Esophagus muscularis mucosa (tissue), 3 donors: ENCODE results near the gene ST13.

ENCODE experiments used
- POLR2A ChIP-seq: fragments of 450-650 bp; IDR thresholded peaks from one replicate; pipeline ENCODE4 v1.6.1; 2017; ENCODE audit warnings: antibody characterized with exemption, moderate library complexity, mild to moderate bottlenecking, low read depth
- POLR2AphosphoS5 ChIP-seq, 2 donors: sonication (generic); formaldehyde crosslinking; IDR thresholded peaks; one replicate each; pipeline ENCODE4 v1.6.1; 2017; ENCODE audit warnings: antibody characterized with exemption in 2 of 2
- TF ChIP-seq, protein P1 (sequence below), 3 experiments: fragments of 200-600 bp in 2 of 3; fragments of 450-650 bp in 1 of 3; sonication (generic) in 2 of 3; IDR thresholded peaks; one replicate each; pipeline ENCODE4 v1.5.1; 2017 to 2019; ENCODE audit warnings: antibody characterized with exemption in 3 of 3, mild to moderate bottlenecking in 2 of 3, moderate library complexity in 1 of 3

DNA sequence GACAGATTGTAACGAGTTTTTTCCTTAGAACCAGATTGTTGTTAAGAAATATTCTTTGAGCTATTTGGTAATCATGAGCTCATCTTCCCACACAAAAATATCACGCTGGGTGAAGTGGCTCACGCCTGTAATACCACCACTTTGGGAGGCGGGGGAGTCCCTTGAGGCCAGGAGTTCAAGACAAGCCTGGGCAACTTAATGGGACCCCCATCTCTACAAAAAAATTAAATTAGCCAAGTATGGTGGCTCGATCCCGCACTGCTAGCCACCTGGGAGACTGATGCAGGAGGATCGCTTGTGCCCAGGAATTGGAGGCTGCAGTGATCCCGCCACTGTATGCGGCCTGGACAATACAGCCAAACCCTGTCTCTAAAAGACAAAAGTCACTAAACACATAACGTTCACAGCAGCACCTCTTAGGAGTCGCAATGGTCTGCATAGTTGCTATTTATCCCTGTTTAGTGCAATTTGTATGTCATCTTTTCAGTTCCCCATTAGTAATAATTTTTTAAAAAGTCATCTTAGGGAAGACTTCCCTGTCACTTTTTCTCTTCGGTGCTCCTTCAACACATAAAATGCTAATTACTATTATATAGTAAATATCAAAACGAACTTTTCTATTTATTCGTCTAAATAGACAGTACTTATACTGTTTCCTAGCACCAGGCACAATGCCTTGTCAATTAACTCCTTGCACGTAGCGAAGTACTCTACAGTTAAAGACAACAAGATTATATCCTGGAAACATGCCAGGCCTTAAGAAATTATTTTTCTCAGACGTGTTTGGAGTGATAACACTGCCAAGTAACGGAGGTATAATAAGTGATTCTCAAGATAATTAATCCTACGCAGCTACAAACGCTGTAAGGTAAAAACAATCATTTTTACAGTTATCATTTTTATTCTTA lies 1.1 kb downstream of the ST13 start:
- TF ChIP-seq, protein P1, sequence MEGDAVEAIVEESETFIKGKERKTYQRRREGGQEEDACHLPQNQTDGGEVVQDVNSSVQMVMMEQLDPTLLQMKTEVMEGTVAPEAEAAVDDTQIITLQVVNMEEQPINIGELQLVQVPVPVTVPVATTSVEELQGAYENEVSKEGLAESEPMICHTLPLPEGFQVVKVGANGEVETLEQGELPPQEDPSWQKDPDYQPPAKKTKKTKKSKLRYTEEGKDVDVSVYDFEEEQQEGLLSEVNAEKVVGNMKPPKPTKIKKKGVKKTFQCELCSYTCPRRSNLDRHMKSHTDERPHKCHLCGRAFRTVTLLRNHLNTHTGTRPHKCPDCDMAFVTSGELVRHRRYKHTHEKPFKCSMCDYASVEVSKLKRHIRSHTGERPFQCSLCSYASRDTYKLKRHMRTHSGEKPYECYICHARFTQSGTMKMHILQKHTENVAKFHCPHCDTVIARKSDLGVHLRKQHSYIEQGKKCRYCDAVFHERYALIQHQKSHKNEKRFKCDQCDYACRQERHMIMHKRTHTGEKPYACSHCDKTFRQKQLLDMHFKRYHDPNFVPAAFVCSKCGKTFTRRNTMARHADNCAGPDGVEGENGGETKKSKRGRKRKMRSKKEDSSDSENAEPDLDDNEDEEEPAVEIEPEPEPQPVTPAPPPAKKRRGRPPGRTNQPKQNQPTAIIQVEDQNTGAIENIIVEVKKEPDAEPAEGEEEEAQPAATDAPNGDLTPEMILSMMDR (IDR thresholded peaks at IDR 0.05) = no peak
- TF ChIP-seq POLR2AphosphoS5 (IDR thresholded peaks at IDR 0.05) (no peak), POLR2A (no peak)
